Prostate gland (tissue), 2 donors: Measurements from ENCODE around the gene LHPP. TPM values are rescaled to one million over a fixed set of nuclear protein-coding genes. Genes with fewer than 3 reads are reported as not detected.

Experiments used
- DNase-seq: peaks from one replicate; pipeline ENCODE4 v3.0.0-alpha.2; 2019; ENCODE audit warnings: low spot score
- H3K27ac ChIP-seq, 2 donors: fragments of 200-600 bp; sonication (generic); 2 replicates each; pipeline ENCODE4 v1.5.1; 2017 to 2019
- H3K27me3 ChIP-seq: fragments of 200-600 bp; sonication (generic); replicated peaks from 2 replicates; pipeline ENCODE4 v1.5.1; 2019; ENCODE audit not compliant: insufficient read depth
- H3K36me3 ChIP-seq, 2 donors: fragments of 200-600 bp; sonication (generic); 1 replicate in 1 of 2; 2 replicates in 1 of 2; pipeline versions ENCODE4 v1.5.1 to v1.8.1; 2017 to 2019
- H3K4me1 ChIP-seq: fragments of 200-600 bp; sonication (generic); replicated peaks from 2 replicates; pipeline ENCODE4 v1.5.1; 2019
- H3K4me3 ChIP-seq, 2 donors: fragments of 200-600 bp; sonication (generic); 2 replicates each; pipeline ENCODE4 v1.5.1; 2017 to 2019
- H3K9me3 ChIP-seq: fragments of 200-600 bp; sonication (generic); 2 replicates; pipeline ENCODE4 v1.5.1; 2017
- CTCF ChIP-seq, 4 experiments: fragments of 200-600 bp in 2 of 4; fragments of 450-650 bp in 2 of 4; sonication (generic) in 2 of 4; IDR thresholded peaks; 1 replicate in 3 of 4; 2 replicates in 1 of 4; pipeline ENCODE4 v1.5.1; 2016 to 2019; ENCODE audit warnings: antibody characterized with exemption in 4 of 4, mild to moderate bottlenecking in 2 of 4, moderate library complexity in 2 of 4
- POLR2A ChIP-seq: fragments of 450-650 bp; IDR thresholded peaks from one replicate; pipeline ENCODE4 v1.6.1; 2016; ENCODE audit warnings: antibody characterized with exemption, mild to moderate bottlenecking
- POLR2AphosphoS5 ChIP-seq: sonication (generic); formaldehyde crosslinking; IDR thresholded peaks from one replicate; pipeline ENCODE4 v1.6.1; 2017; ENCODE audit warnings: antibody characterized with exemption
- WGBS: methylation state at CpG from one replicate; pipeline ENCODE4 v1.1.5; 2018; 5-methylcytosine and 5-hydroxymethylcytosine counted together
- intact Hi-C: fragments of 100-400 bp; cut with DNase I; formaldehyde crosslinking; loops from one replicate; pipeline ENCODE4 v1.14.2; 2022
- total RNA-seq, 2 donors: library from RNA; depleted of rRNA; stranded (reverse); fragments of >200 nt; gene quantifications; one replicate each; pipeline ENCODE4 v1.1.0, GENCODE V29; 2016

The LHPP gene
- total RNA-seq, 2 donors from 2014 or later, result 21.9 to 43.3 TPM

- Histone ChIP-seq H3K4me3 (no peak overlapping the region), H3K27ac (no peak overlapping the region), H3K4me1 (no peaks in the 10 kb centered on the region), H3K27me3 (no peaks in the 10 kb centered on the region), H3K36me3 (no peaks in the 10 kb centered on the region), H3K9me3 (no peaks in the 10 kb centered on the region)
- no peak for DNase-seq
- 84% methylated on average over 13 of the region's 13 CpGs for WGBS
- intact Hi-C loops, result no loop called here
- no peak for TF ChIP-seq CTCF (IDR thresholded peaks at IDR 0.05)
- TF ChIP-seq POLR2A, result no peak
- no peak for TF ChIP-seq POLR2AphosphoS5
Measured at GRCh38 chr10:124598773-124599587, 137.4 kb downstream of the LHPP start.

DNA sequence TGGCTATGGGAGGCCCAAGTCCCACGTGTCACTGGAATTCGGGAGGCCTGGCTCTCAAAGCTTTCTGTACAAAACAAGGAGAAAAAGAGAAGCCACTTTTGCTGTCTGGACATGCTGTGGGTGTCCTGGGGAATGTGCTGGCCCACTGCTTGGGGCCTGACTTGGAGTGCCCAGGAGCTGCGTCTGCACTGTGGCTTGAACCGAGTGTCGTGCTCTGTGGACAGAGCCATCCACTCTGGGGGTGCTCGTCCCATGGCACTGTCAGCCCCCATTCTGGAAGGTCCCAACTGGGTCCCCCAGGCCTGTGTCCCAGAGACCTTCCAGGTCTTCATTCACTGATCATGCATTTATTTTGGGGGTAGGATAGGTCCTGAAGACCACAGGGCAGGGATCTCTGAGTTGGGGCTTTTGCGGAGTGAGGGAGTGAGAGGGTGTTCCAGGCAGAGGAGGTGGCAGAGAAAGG, 138.0 kb downstream of the LHPP start:
- no peaks in the 10 kb centered on the region for H3K4me1 ChIP-seq
- H3K27me3 ChIP-seq, result no peaks in the 10 kb centered on the region
- no peaks in the 10 kb centered on the region for H3K9me3 ChIP-seq
- DNase-seq, result no peak
- intact Hi-C loops, result no loop called here
- H3K4me3 ChIP-seq, result no peak overlapping the region
- TF ChIP-seq POLR2A, result no peak
- TF ChIP-seq POLR2AphosphoS5, result no peak
- TF ChIP-seq CTCF (IDR thresholded peaks at IDR 0.05), result no peak
- WGBS, result 59% methylated on average over 7 of the region's 7 CpGs
- no peak overlapping the region for H3K27ac ChIP-seq
- no peaks in the 10 kb centered on the region for H3K36me3 ChIP-seq

- WGBS, result 84% methylated on average over 18 of the region's 18 CpGs
- intact Hi-C loops, result no loop called here
- no peak overlapping the region for H3K4me3 ChIP-seq
- no peaks in the 10 kb centered on the region for H3K27me3 ChIP-seq
- no peaks in the 10 kb centered on the region for H3K4me1 ChIP-seq
- H3K9me3 ChIP-seq, result no peaks in the 10 kb centered on the region
- H3K27ac ChIP-seq, result no peak overlapping the region
- TF ChIP-seq POLR2AphosphoS5 (no peak), POLR2A (no peak), CTCF (IDR thresholded peaks at IDR 0.05) (no peak)
- no peaks in the 10 kb centered on the region for H3K36me3 ChIP-seq
- DNase-seq, result no peak
Measured at GRCh38 chr10:124600051-124600880, 138.6 kb downstream of the LHPP start.

DNA sequence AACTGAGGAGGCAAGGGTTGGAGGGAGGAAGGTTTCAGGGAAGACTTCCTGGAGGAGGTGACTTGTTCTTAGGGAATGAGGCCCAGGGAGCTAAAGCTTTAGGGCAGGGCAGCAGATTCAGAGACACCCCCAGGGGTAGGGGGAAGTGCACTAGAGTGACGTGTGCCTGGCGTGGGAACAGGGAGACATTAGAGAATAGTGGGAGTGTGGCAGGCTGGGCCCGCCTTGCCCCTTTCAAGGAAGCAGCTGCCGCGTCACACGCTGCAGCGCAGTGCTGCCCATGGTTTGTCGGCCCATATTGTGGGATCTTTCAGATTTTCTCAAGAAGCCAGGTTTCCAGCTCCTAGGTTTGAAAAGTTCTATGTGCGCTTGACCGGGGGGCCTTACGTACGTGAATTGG, 139.4 kb downstream of the LHPP start:
- no peaks in the 10 kb centered on the region for H3K4me1 ChIP-seq
- WGBS, result 96% methylated on average over 12 of the region's 12 CpGs
- no peak overlapping the region for H3K27ac ChIP-seq
- intact Hi-C loops, result no loop called here
- no peaks in the 10 kb centered on the region for H3K36me3 ChIP-seq
- no peak for DNase-seq
- no peaks in the 10 kb centered on the region for H3K9me3 ChIP-seq
- H3K4me3 ChIP-seq, result no peak overlapping the region
- H3K27me3 ChIP-seq, result no peaks in the 10 kb centered on the region
- TF ChIP-seq POLR2A, result no peak
- no peak for TF ChIP-seq CTCF (IDR thresholded peaks at IDR 0.05)
- TF ChIP-seq POLR2AphosphoS5, result no peak
